Urinary bladder (tissue), 4 donors: ENCODE data around the gene SLC6A16. TPM values are rescaled to one million over a fixed set of nuclear protein-coding genes. Genes with fewer than 3 reads are reported as not detected.

Experiments
- DNase-seq: peaks from one replicate; pipeline ENCODE4 v3.0.0-alpha.2; 2015; ENCODE audit errors: extremely low spot score
- H3K27ac ChIP-seq: one replicate; pipeline ENCODE4 v1.5.1; 2013; ENCODE audit warnings: low read depth, mild to moderate bottlenecking, moderate library complexity
- H3K36me3 ChIP-seq: one replicate; pipeline ENCODE4 v1.6.1; 2013; ENCODE audit warnings: mild to moderate bottlenecking, moderate library complexity; ENCODE audit not compliant: insufficient read depth
- H3K4me1 ChIP-seq: one replicate; pipeline ENCODE4 v1.6.1; 2013; ENCODE audit warnings: mild to moderate bottlenecking, moderate library complexity; ENCODE audit not compliant: insufficient read depth
- H3K4me3 ChIP-seq: one replicate; pipeline ENCODE4 v1.5.1; 2013; ENCODE audit warnings: low read depth, low read length
- WGBS: extraction: QIAGEN DNeasy Blood & Tissue Kit; methylation state at CpG from one replicate; pipeline ENCODE4 v1.1.7; 2013; 5-methylcytosine and 5-hydroxymethylcytosine counted together
- polyA plus RNA-seq: library from polyadenylated mRNA; stranded (reverse); fragments of 200-250 nt; gene quantifications from one replicate; pipeline ENCODE4 v1.2.3, GENCODE V29; 2013
- total RNA-seq: library from RNA; depleted of rRNA; stranded (reverse); fragments of >200 nt; gene quantifications from one replicate; pipeline ENCODE4 v1.2.3, GENCODE V29; 2014
- donor health status: healthy with polysubstance abuse.
- donor health status: healthy.

Gene SLC6A16
- total and polyA plus RNA-seq, 2 donors: 0.26 to 2.0 TPM

DNA sequence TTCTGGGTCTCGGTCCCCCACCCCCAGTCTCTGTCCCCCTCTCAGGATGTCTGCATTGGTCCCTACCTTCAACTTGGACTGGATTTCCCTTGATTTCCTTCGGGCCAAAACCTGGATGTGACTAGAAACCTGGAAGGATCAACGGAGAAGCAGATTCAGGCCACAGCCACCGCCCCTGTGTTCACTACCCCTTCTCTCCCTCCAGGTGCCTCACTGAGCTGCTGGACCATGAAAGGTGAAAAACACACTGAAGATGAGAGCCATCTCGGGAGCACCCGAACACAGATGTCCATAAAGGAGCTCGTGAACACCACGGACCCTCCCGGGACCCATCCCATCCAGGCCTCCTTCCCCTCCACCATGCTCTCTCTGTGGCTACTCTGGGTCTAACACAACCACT is 32.2 kb upstream of the SLC6A16 start:
- H3K36me3 ChIP-seq: no peaks in the 10 kb centered on the region
- H3K27ac ChIP-seq: no peak overlapping the region
- H3K4me3 ChIP-seq: no peak overlapping the region
- no peaks in the 10 kb centered on the region for H3K4me1 ChIP-seq
- 81% methylated on average over 9 of the region's 9 CpGs for WGBS
- no peak for DNase-seq

- no peak overlapping the region for H3K27ac ChIP-seq
- no peaks in the 10 kb centered on the region for H3K36me3 ChIP-seq
- H3K4me3 ChIP-seq: no peak overlapping the region
- 62% methylated on average over 7 of the region's 7 CpGs for WGBS
- H3K4me1 ChIP-seq: no peaks in the 10 kb centered on the region
- DNase-seq: no peak
Measured at GRCh38 chr19:49356382-49356781, 31.4 kb upstream of the SLC6A16 start.

GRCh38 chr19:49355909-49356353 is 30.9 kb upstream of the SLC6A16 start:
- Histone ChIP-seq H3K4me3 (no peak overlapping the region), H3K36me3 (no peaks in the 10 kb centered on the region), H3K4me1 (no peaks in the 10 kb centered on the region), H3K27ac (no peak overlapping the region)
- WGBS: 58% methylated on average over 12 of the region's 12 CpGs
- no peak for DNase-seq

DNA sequence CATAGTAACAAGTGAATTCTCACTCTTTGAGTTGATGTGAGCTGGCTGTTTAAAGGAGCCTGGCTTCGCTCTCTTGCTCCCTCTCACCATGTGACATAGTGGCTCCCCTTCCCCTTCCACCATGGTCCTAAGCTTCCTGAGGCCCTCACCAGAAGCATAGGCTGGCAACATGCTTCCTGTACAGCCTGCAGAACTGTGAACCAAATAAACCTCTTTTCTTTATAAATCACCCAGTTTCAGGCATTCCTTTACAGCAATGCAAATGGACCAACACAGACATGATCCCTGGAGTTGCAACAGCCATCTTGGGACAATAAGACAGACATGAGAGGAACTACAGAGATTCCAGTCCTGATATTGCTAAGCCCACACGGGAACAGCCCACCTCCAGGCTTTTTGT is 24.6 kb upstream of the SLC6A16 start:
- DNase-seq: no peak
- H3K36me3 ChIP-seq: no peaks in the 10 kb centered on the region
- no peak overlapping the region for H3K27ac ChIP-seq
- H3K4me1 ChIP-seq: no peaks in the 10 kb centered on the region
- H3K4me3 ChIP-seq: no peak overlapping the region
- whole genome bisulfite sequencing: 88% methylated on average over 2 of the region's 2 CpGs

- H3K27ac ChIP-seq: no peak overlapping the region
- DNase-seq: no peak
- H3K4me3 ChIP-seq: no peak overlapping the region
- no peaks in the 10 kb centered on the region for H3K36me3 ChIP-seq
- WGBS: 93% methylated on average over 12 of the region's 12 CpGs
- no peaks in the 10 kb centered on the region for H3K4me1 ChIP-seq
Measured at GRCh38 chr19:49348305-49349189, 23.6 kb upstream of the SLC6A16 start.

- no peak for DNase-seq
- Histone ChIP-seq H3K4me1 (no peaks in the 10 kb centered on the region), H3K4me3 (no peak overlapping the region), H3K36me3 (no peaks in the 10 kb centered on the region), H3K27ac (no peak overlapping the region)
- 59% methylated on average over 3 of the region's 3 CpGs for WGBS
Measured at GRCh38 chr19:49347835-49348234, 22.8 kb upstream of the SLC6A16 start.

- no peak overlapping the region for H3K4me3 ChIP-seq
- no peak overlapping the region for H3K27ac ChIP-seq
- no peaks in the 10 kb centered on the region for H3K36me3 ChIP-seq
- no peak for DNase-seq
- 97% methylated on average over 15 of the region's 15 CpGs for WGBS
- no peaks in the 10 kb centered on the region for H3K4me1 ChIP-seq
Measured at GRCh38 chr19:49347191-49347590, 22.2 kb upstream of the SLC6A16 start.

- 87% methylated on average over 11 of the region's 11 CpGs for WGBS
- H3K4me1 ChIP-seq: no peaks in the 10 kb centered on the region
- no peak overlapping the region for H3K4me3 ChIP-seq
- no peaks in the 10 kb centered on the region for H3K36me3 ChIP-seq
- no peak for DNase-seq
- H3K27ac ChIP-seq: no peak overlapping the region
Measured at GRCh38 chr19:49344505-49345423, 19.8 kb upstream of the SLC6A16 start.

DNA sequence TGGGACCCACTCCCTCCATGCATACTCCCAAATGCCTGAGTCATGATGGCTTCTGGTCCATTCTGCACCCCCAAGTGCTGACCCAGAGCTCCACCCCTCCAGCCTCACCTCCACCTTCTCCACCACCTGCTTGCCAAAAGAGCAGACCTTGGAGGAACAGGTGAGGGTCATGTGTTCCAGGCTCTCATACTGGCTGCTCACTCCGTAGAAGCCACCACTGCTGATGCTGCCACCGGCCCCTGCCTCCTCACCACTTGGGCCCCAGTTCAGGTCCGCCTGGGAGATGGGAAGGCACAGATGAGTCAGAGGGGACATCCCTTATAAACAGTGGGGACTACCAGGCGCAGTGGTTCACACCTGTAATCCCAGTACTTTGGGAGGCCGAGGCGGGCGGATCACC is 18.1 kb upstream of the SLC6A16 start:
- H3K36me3 ChIP-seq: no peaks in the 10 kb centered on the region
- no peaks in the 10 kb centered on the region for H3K4me1 ChIP-seq
- WGBS: 93% methylated on average over 7 of the region's 7 CpGs
- H3K4me3 ChIP-seq: no peak overlapping the region
- DNase-seq: no peak
- H3K27ac ChIP-seq: no peak overlapping the region

DNA sequence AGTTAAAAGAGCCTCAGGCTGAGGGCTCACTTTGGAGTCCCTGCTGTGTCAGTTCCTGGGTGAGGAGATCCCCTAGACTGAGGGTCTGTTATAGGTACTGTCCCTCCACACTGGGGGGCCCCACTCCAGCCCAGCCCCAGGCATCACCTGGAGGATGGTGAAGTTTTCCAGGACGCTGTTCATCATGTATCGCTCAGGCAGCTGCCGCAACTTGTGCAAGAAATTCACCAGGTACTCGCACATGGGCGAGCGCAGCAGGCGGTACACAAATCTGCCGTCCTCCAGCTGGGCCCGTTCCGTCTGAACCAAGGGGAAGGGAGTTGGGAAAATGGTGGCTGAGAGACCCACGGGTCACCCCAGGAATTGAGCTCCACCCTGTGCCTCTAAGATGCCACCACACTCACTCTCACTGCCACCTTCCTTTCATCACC is 17.3 kb upstream of the SLC6A16 start:
- Histone ChIP-seq H3K4me3 (no peak overlapping the region), H3K27ac (no peak overlapping the region), H3K36me3 (no peaks in the 10 kb centered on the region), H3K4me1 (no peaks in the 10 kb centered on the region)
- 91% methylated on average over 11 of the region's 11 CpGs for WGBS
- DNase-seq: no peak

DNA sequence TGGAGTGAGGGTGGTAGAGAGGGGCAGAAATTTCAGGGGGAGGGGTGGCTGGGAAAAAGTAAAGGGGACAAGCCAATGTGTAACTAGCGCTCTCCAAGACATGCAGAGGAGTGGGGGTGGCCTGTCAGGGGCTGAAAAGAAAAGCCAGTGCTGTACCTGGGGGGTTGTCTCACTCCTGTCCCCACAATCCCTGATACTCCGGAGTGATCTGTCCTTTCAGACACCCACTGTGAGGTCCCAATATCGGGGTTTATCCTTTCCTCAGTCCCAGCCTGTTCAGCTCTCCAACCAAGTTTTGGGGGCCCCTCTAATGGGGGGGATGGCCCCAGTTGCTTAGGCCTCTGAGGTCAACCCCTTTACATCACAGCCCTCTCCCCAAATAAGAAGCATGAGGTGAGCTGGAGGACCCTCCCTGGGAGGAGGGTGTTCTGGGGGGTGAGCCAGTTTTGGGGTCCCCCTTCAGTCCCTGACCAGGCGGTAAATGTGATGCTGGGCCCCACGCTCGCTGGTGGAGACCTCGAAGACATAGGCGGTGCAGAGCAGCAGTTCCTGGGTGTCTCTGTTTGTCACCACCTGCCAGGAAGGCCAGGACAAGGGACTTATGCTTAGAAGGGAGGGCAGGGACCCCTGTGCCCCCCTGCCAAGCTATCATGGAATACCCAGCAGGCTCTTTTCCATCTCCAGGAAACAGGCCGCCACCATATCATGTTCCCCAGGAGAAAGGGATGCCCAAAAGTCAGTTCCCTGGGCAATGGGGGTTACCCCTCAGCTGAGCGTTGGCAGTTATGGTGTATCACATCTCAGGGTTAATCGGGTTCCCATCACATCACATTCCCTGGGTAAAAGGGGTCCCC is 16.1 kb upstream of the SLC6A16 start:
- 94% methylated on average over 11 of the region's 11 CpGs for WGBS
- H3K4me3 ChIP-seq: no peak overlapping the region
- no peaks in the 10 kb centered on the region for H3K4me1 ChIP-seq
- no peak overlapping the region for H3K27ac ChIP-seq
- no peaks in the 10 kb centered on the region for H3K36me3 ChIP-seq
- no peak for DNase-seq

- Histone ChIP-seq H3K4me1 (no peaks in the 10 kb centered on the region), H3K36me3 (no peaks in the 10 kb centered on the region), H3K27ac (peak overlapping the region; percentile 89), H3K4me3 (peak overlapping the region; percentile 34)
- DNase-seq: no peak
- 23% methylated on average over 36 of the region's 36 CpGs for WGBS
Measured at GRCh38 chr19:49340069-49340864, 15.3 kb upstream of the SLC6A16 start.
